HG03139 (cell line): ENCODE results near the gene FGF4.

Experiments used
- ATAC-seq: cut with Tn5 transposase; IDR thresholded peaks from one replicate; pipeline ENCODE4 v1.9.1; 2021; ENCODE audit not compliant: unreplicated experiment

Gene FGF4

GRCh38 chr11:69775163-69775755, at the start of gene FGF4:
Gene FGF4 (minus strand): TSS chr11:69775341. CDS start chr11:69775084, 257 bp downstream.
- no peak for ATAC-seq

DNA sequence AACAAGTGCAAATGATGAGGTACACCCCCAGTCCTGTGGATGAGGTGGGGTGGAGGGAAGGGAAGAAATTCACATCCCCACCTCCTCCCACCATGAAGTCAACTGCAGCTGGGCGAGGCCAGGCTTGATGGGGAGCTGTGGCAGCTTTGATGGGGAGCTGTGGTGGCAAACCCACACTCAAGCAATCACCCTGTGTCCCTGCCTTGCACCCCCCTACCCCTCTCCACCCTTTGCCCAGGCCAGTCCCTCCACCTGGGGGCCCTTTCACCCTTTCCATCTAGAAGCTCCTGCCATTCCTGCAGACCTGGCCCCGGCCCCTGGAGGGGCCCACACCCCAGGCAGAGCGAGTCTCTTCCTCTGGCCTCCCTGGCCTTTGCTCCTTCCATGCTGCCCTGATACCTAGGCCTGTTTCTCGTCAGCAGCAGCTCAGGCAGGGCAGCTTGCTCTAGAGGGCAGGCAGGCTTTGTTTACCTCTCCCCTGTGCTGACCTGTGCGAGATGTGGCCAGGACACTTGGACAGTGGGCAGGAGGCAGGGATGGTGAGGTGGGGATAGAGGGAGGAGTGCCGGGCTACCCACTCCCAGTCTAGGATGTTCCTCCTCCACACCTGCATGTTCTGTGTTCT, 48.6 kb upstream of the FGF4 start:
- ATAC-seq = no peak

- ATAC-seq = no peak
Observed at GRCh38 chr11:69822676-69823494, 47.7 kb upstream of the FGF4 start.

- ATAC-seq = no peak
Observed at GRCh38 chr11:69821511-69822040, 46.4 kb upstream of the FGF4 start.

- no peak for ATAC-seq
Observed at GRCh38 chr11:69820441-69820840, 45.3 kb upstream of the FGF4 start.

GRCh38 chr11:69819541-69820070, 44.5 kb upstream of the FGF4 start:
- ATAC-seq = no peak

DNA sequence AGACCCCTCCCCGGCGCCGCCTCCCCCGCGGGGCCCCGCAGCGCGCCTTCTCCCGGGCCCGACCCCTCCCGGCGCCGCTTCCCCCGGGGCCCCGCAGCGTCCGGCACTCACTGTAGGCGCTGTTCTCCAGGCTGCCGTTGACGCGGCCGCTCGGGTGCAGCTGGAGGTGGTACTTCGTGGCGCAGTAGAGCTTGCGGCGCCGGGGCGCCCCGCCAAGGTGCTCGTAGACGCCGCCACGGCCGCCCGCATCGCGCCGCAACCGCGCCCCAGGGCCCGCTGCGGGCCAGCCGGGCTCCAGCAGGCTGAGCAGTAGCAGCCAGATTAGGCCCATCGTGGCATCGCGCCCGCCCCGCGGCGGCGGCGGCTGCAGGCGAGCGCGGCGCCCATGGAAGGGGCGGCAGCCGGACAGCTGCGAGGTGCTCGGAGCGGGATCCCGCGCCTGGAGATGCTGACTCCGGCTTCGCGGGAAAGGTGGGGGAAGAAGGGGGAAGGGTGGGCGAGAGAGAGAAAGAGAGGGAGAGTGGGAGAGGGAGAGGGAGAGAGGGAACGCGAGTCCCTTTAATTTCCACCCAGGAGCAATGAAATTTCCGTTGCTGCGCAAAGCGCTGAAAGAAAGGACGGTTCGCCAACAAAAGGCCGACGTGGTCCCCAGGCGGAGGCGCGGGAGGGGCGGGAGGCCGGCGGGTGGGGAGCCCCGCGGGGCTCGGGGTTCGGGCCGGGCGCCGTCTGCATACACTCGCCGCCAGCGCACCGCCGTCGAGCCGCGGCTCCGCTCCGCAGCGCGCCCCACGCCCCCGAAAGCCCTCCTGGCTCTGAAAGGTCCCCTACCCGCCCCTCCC, 43.7 kb upstream of the FGF4 start, which contains the start of gene FGF3:
TSS of gene FGF3 (minus strand) at position 814 of the 839 bp plus-strand sequence. CDS start at position 331, 483 bp downstream.
- no peak for ATAC-seq

DNA sequence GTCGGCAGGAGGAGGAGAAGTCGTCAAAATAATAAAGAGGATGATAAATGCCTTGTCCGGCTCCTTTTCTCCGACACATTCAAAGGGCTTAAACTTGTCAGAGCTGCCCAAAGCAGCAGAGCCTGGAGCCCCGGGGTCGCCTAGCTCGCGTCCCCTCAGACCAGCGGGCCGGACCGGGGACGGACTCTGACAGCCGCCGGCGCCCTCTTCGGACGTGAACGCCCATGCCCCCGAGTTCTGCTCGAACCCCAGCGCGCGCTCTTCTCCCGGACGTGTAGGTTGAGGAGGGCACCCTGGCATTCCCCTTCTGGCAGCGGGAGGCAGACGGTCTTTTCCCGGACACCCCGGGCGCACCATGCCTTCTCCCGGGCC, 43.1 kb upstream of the FGF4 start:
- no peak for ATAC-seq

DNA sequence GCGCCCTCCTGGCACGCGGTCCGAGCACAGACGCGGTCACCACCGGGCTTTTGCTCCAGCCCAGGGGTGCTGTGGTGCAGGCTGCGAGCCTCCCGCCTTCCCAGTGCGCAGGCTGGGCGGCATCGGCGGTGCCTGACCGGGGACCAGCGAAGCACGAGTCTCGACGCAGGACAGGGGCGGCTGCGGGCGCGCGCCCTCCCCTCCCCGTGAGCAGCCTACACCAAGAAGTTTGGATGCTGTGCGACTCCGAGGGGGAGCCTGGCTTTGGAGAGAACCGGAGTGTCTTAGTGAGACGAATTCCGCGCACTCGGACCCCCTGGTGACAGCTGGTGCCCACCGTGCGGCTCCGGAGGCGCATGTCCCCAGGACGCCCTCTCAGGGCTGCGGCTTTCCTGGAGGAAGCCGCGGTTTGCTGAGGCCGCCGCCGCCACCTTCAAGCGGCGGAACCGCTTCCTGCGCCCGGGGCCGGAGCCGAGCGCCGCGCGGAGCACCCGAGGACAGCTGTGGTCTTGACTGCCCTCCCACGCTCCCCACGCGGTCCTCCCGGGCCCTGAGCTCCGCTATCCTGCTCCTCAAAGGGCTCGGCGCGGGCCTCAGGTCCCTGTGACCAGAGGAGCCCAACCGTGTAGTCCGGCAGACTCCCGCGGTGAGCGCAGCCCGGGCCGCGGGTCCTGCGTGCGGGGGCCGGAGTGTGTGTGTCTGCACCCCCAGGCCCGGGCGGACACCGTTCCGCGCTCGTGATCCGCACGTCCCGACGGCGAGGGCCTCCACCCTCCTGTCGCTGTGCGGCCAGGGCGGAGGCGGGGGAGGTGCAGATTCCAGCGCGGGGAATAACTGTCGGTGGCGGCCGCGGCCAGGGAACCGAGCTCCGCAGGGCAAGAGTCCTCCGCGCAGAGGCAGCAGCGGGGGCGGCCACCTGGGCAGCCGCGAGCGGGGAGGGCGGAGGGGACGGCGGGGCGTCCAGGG, 42.4 kb upstream of the FGF4 start:
- no peak for ATAC-seq

GRCh38 chr11:69816671-69817070, 41.5 kb upstream of the FGF4 start:
- ATAC-seq = no peak

DNA sequence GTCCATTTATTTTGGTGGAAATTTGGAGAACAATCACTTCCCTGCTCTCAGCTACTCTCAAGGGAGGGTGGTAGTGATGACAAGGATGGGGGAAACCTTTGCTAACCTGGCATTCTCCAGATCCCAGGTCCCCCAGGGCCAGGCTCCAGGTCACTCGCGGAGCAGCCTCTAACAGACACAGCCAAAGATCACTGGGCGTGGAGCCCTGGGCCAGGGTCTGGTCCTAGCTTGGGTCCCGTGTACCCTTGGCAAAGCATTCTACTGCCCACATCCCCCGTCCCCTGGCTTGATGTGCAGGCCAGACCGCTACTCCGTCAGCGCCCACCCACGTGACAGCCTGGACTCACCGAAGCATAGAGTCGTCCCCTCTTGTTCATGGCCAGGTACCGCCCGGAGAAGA, 40.8 kb upstream of the FGF4 start:
- ATAC-seq = no peak

GRCh38 chr11:69814902-69815301, 39.8 kb upstream of the FGF4 start:
- ATAC-seq = no peak

GRCh38 chr11:69814411-69814810, 39.3 kb upstream of the FGF4 start:
- ATAC-seq = no peak

DNA sequence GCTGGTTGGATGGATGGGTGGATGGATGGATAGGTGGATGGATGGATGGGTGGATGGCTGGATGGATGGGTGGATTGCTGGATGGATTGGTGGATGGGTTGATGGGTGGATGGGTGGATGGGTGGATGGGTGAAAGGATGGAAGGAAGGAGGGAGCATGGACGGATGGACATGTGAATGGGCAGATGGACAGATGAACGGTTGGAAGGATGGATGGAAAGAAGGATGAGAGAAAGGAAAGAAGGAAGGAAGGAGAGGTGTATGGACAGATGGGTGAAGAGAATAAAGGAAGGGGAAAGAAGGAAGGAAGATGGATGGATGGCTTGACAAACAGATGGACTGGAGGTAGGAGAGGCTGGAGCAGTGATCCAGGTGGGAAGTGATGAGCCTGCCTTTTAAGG, 38.7 kb upstream of the FGF4 start:
- ATAC-seq = no peak

- no peak for ATAC-seq
Observed at GRCh38 chr11:69812946-69813345, 37.8 kb upstream of the FGF4 start.

DNA sequence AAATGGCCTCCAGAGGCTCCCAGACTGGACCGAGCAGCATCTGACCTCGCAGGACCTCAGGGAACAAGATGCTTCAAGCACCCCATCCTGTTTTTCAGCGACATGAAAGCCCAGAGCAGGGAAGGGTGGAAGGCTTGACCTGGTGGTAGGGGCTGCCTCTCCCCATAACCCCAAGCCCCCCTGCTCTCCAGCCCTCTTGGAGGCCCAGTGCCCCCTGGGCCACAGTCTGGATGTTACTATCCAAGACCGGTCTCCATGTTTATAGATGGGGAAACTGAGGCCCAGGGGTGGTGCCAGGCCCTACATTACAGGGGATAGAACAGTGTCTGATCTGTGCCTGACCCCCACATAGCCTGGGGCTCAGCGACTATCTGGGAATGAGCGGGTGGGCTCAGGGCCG, 37.1 kb upstream of the FGF4 start:
- ATAC-seq = no peak

DNA sequence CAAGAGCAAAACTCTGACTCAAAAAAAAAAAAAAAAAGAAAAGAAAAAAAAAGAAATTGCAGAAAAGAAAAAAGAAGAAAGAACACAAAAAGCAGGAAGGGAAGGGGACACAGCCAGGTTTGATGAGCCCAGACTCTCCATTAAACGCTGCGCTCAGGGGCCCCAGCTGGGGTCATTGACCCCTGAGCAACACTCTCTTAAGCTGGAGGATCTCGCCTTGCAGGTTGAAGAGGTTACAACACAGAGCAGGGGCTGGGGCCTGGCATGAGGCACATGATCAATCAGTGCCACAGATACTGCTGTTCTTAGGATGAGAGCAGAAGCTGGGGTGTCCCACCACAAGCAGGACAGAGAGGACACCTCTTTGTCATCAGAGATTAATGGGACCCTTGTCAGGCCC, 36.3 kb upstream of the FGF4 start:
- no peak for ATAC-seq

GRCh38 chr11:69810289-69811118, 35.4 kb upstream of the FGF4 start:
- no peak for ATAC-seq

DNA sequence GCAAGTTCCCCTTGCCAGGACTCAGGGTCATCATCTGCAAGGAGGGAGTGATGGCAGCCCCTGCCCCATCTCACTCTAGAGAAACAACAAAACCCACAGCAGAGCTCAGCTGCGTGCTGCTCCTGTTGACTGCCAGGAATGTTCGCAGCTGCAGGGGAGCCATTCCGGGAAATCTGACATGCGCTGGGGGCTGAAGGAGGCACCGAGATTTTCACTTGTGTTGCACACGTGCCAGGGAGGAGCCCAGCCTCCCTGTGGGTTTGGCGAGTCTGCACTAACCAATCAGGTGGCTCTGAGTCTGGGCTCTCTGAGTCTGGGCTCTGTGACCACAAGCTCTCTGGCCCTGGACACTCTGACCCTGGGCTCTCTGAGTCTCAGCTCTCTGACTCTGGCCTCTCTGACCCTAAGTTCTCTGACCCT, 33.5 kb upstream of the FGF4 start:
- no peak for ATAC-seq
